Regular cardiac myocyte (primary cell): ENCODE data around the gene H2BK1. TPM values are rescaled to one million over a fixed set of nuclear protein-coding genes. Genes with fewer than 3 reads are reported as not detected.

Experiments
- total RNA-seq: library from RNA; depleted of rRNA; stranded (reverse); fragments of >200 nt; gene quantifications from 2 replicates; pipeline ENCODE4 v1.2.3, GENCODE V29; 2014

Gene H2BK1
- not detected in 2 replicates for total RNA-seq

DNA sequence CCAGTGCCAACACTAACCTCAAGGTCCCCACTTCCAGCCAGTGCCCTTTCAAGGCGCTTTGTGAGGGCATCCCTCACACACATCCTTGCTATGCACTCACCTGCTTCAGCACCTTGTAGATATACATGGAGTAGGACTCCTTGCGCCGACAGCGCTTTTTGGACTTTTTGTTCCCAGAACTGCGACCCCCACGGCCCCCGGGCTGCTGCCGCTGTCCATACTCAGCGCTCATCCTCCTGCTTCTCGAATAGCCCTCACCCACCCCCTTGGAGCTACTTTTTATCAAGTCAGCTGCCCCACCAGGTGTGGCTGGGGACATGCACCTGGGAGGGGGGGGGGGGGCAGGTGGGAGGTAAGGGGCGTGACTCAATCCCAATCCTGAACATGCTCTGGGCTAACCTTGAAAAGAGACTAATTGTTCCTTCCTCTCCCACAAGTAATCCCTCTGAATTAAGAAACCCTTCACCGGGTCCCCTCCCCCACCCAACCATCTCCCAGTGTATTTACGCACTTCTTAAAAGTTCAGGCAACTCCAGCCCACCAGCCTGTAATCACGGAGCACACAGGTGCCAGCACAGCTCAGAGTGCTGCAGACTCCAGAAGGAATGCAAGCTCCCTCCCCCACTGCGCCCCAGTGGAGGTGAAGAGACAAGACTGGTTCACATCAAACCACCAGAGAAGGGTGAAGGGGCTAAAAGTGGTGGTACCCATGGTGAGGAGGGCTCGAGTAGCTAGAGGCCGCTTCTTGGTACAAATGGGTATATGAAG is at the start of gene H2BK1:
Gene H2BK1 (minus strand): TSS at position 402 of the 768 bp plus-strand sequence. CDS start 170 bp downstream, at position 232.

GRCh38 chr7:151248346-151249033 is 38.2 kb upstream of the H2BK1 start, which contains the start of gene SMARCD3:
Gene SMARCD3, minus strand, starts transcription at chr7:151248694. Its CDS starts 132 bp downstream, at chr7:151248562.

DNA sequence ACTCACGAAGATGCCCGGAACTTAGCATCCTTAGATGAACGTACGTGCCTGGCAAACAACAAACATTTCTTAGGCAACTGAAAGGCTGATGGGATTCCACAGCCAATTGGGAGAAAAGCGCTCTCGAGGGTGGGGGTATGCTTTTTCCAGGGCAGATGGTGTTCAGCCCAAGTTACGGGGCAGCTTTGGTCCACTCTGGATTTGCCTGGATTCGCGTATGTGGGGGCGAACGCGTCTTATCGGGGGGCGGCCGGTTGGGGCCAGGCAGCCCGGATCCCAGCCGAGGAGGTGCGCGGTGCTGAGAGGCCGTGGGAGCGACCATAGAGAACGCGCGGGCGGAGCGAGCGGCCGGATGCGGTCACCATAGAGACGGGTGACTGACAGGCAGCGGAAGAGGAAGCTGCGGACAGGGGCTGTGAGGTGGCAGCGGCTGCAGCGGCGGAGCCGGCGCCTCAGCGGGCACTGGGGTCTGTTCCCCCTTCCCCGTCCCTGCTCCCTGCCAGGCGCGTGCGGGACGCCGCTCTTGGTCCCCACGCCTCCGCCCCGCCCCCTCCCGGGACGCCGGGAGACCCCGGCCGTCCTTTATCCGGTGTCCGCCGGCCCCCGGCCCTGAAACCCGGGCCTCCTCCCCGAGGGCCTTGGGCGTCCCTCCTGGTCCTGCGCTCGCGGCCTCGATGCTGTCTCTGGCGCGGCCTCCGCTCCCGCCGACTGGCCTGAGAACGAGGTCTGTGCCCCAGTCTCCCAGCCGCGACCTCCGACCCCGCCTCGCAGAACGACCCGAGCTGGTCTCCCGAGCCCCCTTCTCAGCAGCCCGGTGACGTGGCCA is 22.0 kb upstream of the H2BK1 start, which contains the start of gene CHPF2:
Gene CHPF2 (plus strand): TSS at position 393 of the 826 bp plus-strand sequence. CDS start 1,529 bp downstream, outside the sequence.

GRCh38 chr7:151226875-151227782 is 16.8 kb upstream of the H2BK1 start, which contains the start of gene ABCF2:
Gene ABCF2, minus strand, starts transcription at chr7:151227205. Its CDS starts 747 bp downstream, at chr7:151226458.

DNA sequence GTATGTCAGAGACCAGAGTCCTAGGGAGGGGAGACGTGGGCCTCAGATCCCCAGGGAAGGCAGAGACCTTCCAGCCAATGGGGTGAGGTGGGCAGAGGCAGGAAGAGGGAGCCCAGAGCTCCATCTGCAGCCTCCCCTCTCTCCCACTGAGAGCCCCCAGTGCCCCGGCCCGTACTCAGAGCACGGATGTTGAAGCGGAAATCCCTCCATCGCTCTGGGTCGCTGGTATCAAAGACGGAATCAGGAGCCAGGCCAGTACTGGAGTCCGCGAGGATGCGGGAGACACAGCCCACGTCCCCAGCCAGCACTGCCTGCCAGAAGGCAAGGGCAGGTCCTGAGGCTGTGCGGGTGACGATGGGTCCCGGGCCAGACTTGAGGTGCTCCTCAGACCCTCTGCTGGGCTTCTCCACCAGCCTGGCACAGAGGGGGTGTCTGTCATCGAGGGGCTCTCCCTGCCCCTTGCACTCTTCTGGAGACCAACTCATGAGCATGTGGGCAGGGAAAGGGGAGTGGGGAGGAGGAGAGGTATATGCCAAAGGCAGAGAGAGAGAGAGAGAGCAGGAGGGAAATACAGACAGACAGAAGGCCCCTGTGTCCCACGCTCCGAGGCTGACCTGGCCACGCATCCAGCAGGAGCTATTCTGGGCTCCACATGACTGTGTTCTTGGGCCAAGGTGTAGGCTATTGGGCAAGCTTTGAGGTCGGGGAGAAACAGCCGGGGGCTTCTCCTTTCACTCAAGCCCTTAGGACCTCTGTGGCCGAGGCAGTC is 23.5 kb downstream of the H2BK1 start, which contains the start of gene ASB10:
Gene ASB10 (minus strand): TSS at position 611 of the 769 bp plus-strand sequence. CDS start 120 bp downstream, at position 491.

DNA sequence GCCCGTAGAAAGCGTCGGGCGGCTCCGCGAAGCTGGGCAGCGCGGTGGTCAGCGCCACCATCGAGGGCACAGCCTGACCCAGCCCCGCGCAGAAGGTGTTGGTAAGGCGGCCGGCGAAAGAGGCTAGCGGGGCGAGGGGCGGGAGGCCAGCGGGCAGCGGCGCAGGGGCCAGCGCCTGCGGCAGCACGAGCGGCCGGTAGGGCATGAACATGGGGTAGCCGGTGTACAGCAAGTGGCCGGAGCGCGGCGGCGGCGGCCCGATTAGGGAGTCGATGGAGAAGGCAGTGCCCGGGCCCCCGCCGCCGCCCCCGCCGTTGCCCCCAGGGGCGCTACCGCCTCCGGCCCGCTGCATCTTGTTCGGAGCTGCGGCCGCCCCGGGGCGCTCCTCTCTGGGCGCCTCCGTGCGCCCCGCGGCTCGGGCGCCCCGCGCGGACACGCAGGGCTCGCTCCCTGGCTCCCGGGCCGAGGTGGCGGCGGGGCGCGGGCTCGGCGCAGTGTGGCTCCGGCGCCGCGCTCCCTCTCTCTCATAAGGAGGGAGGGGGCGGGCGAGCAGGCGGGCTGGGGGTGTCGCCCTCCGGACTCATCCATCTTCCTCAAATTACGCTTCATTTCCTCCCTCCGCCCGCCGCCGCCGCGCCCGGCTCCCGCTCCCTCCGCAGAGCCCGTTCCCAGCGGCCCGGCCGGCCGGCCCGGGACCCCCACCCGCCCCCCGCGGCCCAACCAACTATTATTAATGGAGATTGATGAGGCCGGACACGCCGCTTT is 42.9 kb downstream of the H2BK1 start, which contains the start of gene GBX1:
Gene GBX1 (minus strand): TSS at position 498 of the 765 bp plus-strand sequence. CDS start 146 bp downstream, at position 352.

Other genes with a start within 250 kb of the H2BK1 start
- not detected in 2 replicates for gene KCNH2, start 232.2 kb downstream of the H2BK1 start, total RNA-seq
- gene NOS3, start 219.5 kb downstream of the H2BK1 start, total RNA-seq: 1.1 and 5.8 TPM in 2 replicates
- under 0.01 and 2.0 TPM in 2 replicates for gene ATG9B, start 186.0 kb downstream of the H2BK1 start, total RNA-seq
- gene ABCB8, start 182.0 kb downstream of the H2BK1 start, total RNA-seq: 26.5 and 37.4 TPM in 2 replicates
- under 0.01 and 0.19 TPM in 2 replicates for gene ASIC3, start 162.0 kb downstream of the H2BK1 start, total RNA-seq
- 18.9 and 23.4 TPM in 2 replicates for gene CDK5, start 152.6 kb downstream of the H2BK1 start, total RNA-seq
- gene SLC4A2, start 150.9 kb downstream of the H2BK1 start, total RNA-seq: 71.6 and 91.4 TPM in 2 replicates
- gene FASTK, start 129.7 kb downstream of the H2BK1 start, total RNA-seq: 68.2 and 83.2 TPM in 2 replicates
- 20.6 and 25.9 TPM in 2 replicates for gene TMUB1, start 127.0 kb downstream of the H2BK1 start, total RNA-seq
- gene AGAP3, start 124.0 kb downstream of the H2BK1 start, total RNA-seq: 42.8 and 45.9 TPM in 2 replicates
- gene GBX1, start 42.8 kb downstream of the H2BK1 start, total RNA-seq: not detected in 2 replicates
- not detected in 2 replicates for gene ASB10, start 23.2 kb downstream of the H2BK1 start, total RNA-seq
- 64.5 and 101 TPM in 2 replicates for gene ABCF2, start 16.7 kb upstream of the H2BK1 start, total RNA-seq
- 69.0 and 92.5 TPM in 2 replicates for gene CHPF2, start 22.0 kb upstream of the H2BK1 start, total RNA-seq
- gene SMARCD3, start 38.2 kb upstream of the H2BK1 start, total RNA-seq: 30.3 and 39.7 TPM in 2 replicates
- gene NUB1, start 131.3 kb upstream of the H2BK1 start, total RNA-seq: 41.0 and 56.7 TPM in 2 replicates
- gene WDR86, start 199.6 kb upstream of the H2BK1 start, total RNA-seq: 0.56 TPM in 1 of 2 replicates, not detected in the other
- gene CRYGN, start 229.7 kb upstream of the H2BK1 start, total RNA-seq: 0.56 TPM in 1 of 2 replicates, not detected in the other